ENCODE results near the gene PHOX2B.

Gene PHOX2B

DNA sequence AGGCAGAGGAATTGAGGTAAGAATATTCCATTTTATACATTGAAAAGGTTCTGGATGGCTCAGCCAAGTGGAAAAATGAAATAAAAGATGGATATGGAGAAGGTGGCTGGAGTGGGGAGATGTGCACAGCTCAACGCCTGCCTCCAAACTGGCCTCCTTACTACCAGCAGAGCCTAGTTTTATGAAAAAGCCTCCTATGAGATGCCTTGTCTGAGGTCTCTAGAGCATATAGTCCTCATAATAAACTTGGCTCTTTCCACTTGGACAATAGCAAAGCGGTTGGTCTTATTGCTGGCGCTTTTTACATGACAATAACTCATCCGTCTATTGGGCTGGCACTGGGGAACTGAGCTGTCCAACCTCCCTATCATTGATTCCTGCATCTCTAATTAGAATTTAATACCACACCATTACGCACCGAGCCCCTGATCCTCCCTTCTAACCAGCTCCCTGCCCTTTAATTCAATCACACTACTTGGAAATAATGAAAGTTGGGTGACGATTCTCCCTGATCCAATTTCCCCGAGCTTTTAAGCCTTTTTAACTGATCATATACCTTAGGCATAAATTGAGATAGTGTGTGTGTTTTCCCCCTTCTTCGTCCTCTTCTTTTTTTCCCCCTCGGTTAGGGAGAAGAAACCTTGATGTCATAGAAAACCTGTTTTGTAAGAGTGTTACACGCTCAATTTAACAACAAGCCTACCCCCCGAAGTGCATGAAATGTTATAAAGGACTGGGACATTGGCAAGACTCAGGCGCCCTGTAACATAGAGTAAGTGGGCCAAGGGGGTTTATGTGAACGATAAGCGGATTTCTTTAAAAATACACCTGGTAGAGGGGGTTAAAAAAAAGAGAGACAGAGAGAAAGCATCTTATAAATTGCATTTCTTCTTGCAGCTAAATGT lies at the start of gene PHOX2B:
TSS of gene PHOX2B (minus strand) at position 155 of the 905 bp plus-strand sequence. CDS start at position 40, 115 bp downstream.
- DNase-seq, result no peak

- DNase-seq, result no peak
Measured at GRCh38 chr4:41797260-41797659, 48.7 kb upstream of the PHOX2B start.

DNA sequence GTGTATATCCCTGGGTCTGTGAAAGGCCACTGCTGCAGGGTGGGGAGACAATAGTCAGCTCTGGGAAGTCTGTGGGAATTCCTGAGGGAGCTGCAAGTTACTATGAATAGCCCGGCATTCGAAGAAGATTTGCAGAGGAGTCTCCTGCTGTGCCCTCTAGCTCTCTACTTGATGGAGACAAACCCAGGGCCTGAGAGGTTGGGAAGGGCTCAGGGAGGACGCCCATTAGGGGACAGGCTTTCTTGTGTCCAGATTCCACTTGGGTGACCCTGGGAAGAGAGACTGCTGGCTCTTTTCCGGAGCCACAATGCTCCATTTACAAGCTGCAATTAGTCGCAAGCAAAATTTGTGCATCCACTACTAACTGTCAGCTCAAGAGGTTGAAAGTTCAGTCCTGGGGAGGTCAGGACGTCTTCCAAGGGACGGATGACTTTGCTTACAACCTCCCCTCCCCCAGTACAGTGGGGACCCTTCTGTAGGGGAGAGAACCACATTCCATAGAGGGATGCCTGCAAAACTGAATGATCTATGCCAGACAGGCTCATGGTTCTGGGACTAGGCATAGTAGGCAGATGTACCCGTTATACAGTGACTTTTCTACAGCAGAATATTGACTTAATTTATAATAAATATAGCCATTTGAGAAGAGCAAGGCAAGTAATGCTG lies 48.2 kb upstream of the PHOX2B start:
- DNase-seq, result peak; percentile 19

DNA sequence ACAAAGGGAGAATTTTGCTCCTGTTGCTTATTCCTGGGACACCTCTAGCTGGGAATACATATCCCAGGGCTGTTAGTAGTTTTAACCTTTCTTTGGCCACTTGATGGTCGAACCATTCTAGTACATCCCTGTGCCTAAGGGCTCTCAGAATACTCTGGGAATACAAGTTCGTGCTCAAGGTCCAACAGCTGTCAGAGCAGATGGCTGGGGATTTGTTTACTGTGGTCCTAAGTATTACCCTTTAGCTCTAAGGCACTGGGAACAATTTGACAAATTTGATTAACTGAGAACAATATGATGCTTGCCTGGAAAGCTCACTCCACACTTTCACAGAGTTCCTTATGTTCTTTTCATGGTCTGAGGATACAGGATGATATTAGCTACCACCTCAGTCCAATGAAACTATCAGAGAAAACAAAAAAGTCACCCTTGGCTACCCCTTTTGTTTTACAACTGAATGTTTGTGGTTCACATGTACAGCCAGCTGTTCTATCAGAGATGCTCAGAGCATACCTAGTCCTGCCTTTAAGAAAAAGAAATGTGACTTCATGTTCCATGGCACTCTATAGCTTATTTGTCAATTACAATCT lies 47.4 kb upstream of the PHOX2B start:
- DNase-seq, result peak; percentile 61

DNA sequence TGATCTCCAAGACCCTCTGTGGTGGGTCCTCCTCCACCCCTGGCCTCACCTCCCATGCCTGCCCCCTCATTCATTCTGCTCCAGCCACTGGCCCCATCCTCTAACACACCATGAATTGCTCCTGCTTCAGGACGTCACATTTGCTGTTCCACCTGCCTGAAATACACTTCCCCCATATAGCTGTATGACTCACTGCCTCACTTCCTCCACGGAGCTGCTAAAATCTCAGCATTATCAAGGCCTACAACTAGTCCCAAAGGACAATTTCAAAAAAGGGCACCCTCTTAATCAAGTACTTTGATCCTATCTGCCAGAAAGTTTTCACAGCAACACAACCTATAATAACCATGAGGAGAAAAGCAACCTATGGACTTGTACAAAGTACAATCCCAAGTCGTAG lies 43.6 kb upstream of the PHOX2B start:
- no peak for DNase-seq

GRCh38 chr4:41791557-41791956 lies 43.0 kb upstream of the PHOX2B start:
- DNase-seq, result no peak

DNA sequence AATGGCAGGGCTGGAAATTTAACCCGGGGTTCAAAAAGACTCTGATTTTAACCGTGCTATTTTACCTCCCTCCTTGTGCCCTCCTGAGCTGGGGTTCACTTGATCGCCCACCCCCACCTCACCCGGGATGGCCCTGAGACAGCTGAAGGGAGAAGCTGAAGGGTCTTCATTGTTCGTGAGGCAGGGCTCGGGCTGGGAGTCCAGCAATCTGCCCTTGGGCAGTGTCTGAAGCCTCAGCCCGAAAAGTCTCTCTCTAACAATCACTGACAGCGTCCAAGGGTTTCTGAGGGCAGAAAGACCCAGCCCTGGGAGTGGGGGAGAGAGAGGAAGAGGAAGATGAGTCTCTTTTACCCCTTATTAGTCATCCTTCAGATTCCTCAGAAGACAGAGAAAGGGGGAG lies 39.4 kb upstream of the PHOX2B start:
- no peak for DNase-seq

DNA sequence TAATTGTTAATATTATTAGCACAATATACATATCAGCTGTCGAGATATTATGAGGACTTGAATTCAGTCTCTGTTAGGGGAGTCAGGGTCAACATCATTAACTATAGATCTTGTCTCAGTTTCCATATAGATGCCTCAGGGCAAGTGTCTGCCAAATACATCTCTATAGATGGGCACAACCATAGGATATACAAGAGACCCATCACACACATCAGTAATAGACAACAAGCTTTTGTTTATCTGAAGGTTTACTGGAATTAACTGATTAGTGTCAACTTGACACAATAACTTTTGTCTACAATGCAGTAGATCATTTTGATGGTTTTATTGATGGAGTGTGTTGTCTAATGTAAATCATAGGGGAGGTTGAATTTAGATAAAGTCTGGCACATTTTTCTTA lies 37.1 kb upstream of the PHOX2B start:
- no peak for DNase-seq

DNA sequence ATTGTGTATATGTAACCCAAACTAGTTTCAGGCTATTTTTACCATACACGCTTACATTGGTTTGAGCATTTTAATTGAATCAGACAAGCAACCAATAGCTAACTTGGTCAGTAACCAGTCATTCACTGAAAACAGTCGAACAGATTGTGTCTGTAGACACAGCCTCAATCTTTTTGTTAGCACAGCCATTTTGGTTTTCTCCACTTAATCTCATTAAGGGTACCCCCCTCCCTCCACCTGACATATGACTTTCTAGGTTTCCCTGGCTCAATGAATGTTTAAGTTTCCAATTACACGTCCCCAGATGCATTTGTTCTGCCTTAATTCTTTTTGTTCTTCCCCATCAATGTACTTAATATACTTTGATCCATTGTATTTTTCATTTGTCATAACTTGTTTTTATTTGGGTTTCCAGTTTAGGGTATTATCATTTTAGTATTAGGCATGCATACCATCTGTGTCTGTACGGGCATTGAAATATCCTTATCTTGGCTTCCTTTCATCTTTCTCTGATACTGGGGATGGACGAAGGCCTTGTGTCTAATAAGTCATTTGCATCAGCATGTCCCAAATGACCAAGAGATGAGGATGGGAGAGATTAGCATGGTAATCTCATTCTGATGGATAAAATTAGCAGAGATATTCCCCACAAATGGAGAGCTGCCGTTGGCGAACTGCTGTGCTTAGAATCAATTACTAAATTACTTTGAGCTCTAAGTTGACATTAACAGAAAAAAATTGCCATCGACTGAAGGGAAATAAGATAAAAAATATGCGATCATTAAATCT lies 35.9 kb upstream of the PHOX2B start:
- peak; percentile 6 for DNase-seq

DNA sequence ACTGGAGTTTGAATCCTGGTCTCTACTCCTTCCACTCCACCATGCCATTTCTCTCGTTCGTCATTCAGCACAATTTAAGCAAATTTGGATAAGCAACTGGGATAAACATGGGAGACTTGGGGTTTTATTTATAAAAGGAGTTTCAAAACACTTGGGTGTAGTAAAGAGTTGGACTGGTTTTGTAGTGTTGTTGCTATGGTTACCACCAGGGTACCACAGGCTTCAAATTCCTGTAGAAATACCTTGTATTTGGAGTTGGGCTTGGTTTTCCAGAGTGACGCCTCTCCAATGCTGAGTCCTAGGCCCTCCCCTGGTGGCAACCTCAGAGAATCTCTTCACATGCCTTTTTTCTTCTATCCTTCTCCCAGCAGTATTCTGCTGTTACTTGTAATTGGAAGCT lies 27.9 kb upstream of the PHOX2B start:
- no peak for DNase-seq

DNA sequence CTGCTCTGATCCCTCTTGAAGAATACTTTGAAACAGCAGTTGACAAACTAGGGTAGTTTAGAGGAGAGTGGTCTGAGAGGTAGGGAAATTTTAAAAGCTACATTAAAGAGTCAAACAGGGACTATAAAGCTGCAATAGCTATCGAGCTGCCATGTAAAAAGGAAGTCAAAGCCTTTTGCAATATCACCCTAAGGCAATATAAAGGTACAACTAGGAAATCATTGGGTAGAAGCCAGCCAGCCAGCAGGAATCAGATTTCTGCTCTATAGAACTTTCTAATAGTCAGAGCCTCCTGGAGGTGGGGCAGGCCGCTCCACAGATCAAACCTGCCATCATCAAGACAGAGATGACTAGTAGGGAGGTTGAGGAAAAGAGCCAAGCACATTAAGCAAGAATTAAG lies 15.2 kb upstream of the PHOX2B start:
- DNase-seq, result no peak

- DNase-seq, result no peak
Measured at GRCh38 chr4:41758884-41759283, 10.4 kb upstream of the PHOX2B start.

- DNase-seq, result no peak
Measured at GRCh38 chr4:41757521-41758156, 9.1 kb upstream of the PHOX2B start.

GRCh38 chr4:41753942-41754341 lies 5.4 kb upstream of the PHOX2B start:
- peak; percentile 11 for DNase-seq

GRCh38 chr4:41752081-41752836 lies 3.7 kb upstream of the PHOX2B start:
- no peak for DNase-seq

GRCh38 chr4:41751449-41752061 lies 3.0 kb upstream of the PHOX2B start:
- DNase-seq, result no peak

DNA sequence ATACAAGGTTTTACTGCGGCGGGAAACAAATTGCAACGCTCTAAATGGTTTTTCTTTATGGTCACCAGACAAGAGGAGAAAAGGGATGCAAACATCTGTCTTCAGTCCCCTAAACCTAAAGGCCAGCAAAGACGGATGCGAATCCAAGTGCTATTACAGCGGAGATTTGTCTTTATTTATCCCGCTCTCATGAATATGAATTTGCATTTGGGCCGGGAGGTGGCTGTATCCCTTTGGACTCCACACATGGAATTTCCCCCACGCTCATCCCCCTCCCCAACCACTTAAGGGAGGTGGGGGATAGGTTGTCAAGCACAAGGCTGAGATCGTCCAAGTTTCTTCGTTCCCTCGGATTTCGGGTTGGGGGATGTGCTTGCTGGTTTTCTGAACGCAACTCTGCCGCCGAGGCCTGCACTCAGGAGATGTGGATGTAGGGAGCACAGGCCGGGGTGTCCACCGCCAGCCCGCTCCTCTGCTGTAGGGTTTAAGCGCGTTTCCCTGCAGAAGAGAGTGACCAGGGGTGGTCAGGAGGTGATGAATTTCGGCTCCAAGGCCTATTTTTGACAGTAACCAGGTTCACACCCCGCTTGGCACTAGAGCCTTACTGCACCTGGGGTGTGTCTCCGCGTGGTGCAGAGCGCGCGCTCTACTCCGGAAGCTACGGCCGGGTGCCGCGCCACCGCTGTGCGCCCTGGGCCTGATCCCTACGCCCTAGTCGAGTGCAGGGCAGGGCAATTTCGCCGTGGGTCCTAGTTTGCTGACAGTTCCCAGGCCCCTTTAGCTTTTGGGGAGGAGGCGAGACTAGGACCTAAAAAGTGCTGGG lies 2.3 kb upstream of the PHOX2B start:
- no peak for DNase-seq

- no peak for DNase-seq
Measured at GRCh38 chr4:41750121-41750625, 1.6 kb upstream of the PHOX2B start.

DNA sequence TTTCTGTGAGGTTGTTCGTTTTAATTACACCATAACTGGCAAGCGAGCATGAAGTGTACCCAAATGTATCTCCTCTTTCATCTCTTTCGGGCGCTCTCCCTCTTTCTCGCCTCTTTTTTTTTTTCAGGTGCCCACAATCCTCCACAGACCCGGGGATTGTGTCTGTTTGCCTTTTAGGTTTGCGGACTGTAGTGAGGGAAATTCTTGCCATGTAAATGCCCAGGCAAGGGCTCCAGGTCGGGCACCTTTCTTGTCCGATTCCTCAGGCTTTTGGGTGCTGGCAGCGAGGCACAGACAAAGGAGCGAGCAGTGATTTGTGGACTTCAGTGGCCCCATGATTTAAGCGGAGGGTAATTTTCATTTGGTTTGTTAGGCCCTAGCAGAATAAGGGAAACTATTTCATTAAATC lies 1.1 kb upstream of the PHOX2B start:
- no peak for DNase-seq

GRCh38 chr4:41748074-41748570 lies 403 bp downstream of the PHOX2B start:
- no peak for DNase-seq

Data from NCI-H2171 (cell line).